Choroid plexus epithelial cell (primary cell): ENCODE results near the gene CCNQ.

Source experiments
- DNase-seq: peaks from one replicate; pipeline ENCODE4 v3.0.0-alpha.2; 2010; ENCODE audit warnings: low read depth
- H3K4me3 ChIP-seq: 2 replicates; pipeline ENCODE4 v1.5.1; 2011; ENCODE audit warnings: low read depth, mild to moderate bottlenecking, control low read depth, low read length, moderate library complexity
- CTCF ChIP-seq: conservative IDR thresholded peaks from 2 replicates; pipeline ENCODE4 v1.5.1; 2011; ENCODE audit warnings: low read depth, mild to moderate bottlenecking, control low read depth, inconsistent platforms, low read length, moderate library complexity

CCNQ gene

DNA sequence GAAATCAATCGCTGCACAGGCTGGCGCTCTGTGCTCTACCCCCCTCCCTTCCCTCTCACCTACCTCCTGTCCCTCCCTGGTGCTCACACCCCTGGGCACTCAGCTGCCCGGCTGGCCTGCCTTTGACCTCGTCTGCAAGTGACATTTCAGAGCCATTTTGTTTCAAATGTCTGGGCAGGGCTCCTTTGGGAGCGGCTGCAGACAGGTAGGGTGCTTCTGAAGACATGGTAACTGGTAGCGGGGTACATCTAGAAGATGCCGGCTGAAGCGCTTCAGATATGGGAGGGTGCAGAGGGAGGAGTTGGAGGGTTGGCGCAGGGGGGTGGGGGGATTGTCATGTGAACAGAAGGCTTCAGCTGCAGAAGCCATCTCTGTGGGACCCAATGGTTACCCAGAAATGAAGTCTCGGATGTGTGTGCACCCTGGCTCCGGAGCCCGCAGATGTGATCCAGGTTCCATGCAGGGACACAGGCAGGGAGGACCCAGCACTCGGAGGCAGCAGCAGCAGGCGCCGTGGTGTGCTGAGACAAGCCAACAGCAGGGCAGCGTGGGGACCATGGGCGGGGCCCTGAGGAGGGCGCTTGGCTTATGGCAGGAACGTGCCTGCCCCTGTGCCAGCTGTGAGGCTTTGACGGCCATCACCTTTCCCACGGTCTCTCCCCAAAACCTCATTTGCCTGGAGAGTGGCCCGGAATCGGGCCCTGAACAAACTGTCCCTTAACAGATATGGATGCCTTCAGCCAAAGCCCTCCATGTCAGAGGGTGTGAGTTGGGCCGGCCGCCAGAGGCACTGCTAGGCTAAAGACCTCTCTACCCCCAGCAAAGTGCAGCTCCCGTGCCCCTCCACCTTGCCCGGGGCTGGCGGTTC is 40.5 kb upstream of the CCNQ start:
- H3K4me3 ChIP-seq, result no peak overlapping the region
- TF ChIP-seq CTCF, result no peak
- DNase-seq, result no peak

DNA sequence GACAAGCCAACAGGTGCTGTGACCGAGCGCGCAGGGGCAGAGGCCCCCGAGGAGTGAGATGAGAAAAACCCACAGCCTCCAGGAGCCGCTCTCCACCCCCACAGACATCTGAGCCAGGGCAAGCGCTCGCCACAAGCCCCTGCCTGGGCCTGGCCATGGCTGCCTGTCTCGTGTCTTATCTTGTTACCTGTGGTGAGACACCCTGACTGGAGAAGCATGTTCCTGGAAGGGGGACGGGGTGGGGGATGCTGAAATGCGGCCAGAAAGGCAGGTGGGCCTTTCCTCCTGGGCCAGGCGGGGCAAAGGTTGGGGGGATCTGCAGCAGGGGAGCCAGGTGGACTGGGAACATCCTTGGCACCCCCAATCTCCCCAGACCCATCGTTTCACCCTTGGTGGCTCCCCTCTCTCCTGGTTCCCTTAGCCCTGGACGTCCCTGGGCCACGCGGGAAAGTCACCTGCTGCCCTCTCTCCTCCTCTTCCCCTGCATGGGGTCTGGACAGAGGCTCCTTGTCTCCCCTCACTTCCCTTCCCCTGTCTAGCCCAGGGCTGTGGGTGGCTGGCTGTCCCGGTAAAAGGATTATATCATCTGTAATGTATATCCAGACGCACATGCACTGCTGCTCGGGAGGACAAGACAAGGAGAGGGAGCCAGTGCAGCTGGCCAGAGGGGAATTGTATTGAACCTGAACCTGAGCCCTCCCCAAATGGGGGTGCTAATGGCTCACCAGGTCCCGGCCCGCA is 39.7 kb upstream of the CCNQ start:
- no peak overlapping the region for H3K4me3 ChIP-seq
- DNase-seq, result no peak
- TF ChIP-seq CTCF, result no peak

DNA sequence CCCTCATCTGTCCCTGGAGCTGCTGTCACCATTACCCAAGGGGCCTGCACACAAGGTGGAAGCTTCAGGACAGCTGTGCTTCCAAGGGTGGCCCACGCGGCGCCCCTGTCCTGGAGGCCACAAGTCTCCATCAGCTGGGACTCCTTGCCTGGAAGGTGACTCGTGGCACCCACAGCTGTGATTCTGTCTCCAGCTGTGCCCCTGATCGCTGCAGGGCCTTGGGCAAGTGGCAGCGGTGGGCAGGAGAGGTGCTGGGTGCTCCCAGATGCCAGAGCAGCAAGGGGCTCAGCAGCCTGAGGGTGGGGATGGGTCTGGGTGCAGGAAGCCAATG is 39.1 kb upstream of the CCNQ start:
- H3K4me3 ChIP-seq, result no peak overlapping the region
- no peak for TF ChIP-seq CTCF
- no peak for DNase-seq

GRCh38 chrX:153637121-153638040 is 38.4 kb upstream of the CCNQ start:
- no peak overlapping the region for H3K4me3 ChIP-seq
- no peak for DNase-seq
- no peak for TF ChIP-seq CTCF

- DNase-seq, result no peak
- no peak overlapping the region for H3K4me3 ChIP-seq
- no peak for TF ChIP-seq CTCF
Observed at GRCh38 chrX:153636716-153637115, 37.8 kb upstream of the CCNQ start.

GRCh38 chrX:153635788-153636668 is 37.1 kb upstream of the CCNQ start:
- no peak overlapping the region for H3K4me3 ChIP-seq
- DNase-seq, result peak; percentile 16
- peak; percentile 49 for TF ChIP-seq CTCF
